Endothelial cell of umbilical vein (primary cell): Measurements from ENCODE around the gene NFKB2. TPM values are rescaled to one million over a fixed set of nuclear protein-coding genes. Genes with fewer than 3 reads are reported as not detected.

Experiments
- BruUV-seq: library from RNA; stranded (reverse); fragments of 400-500 nt; replicated peaks from 2 replicates; lab custom pipeline; 2021; lab: Mats Ljungman, UMichigan
- CTCF ChIA-PET: fragments of 300-600, 350-600 bp; sonication (Branson Sonifier 250); formaldehyde crosslinking; loops from one replicate; lab custom pipeline; 2021; ENCODE audit warnings: antibody characterized with exemption, inconsistent platforms; lab: Charles Lee
- POLR2A ChIA-PET: fragments of 300-600, 350-600 bp; sonication (Branson Sonifier 250); formaldehyde crosslinking; loops from one replicate; lab custom pipeline; 2021; ENCODE audit warnings: antibody characterized with exemption, inconsistent platforms; lab: Charles Lee
- DNase-seq: peaks from one replicate; pipeline ENCODE4 v3.0.0-alpha.2; 2011; ENCODE audit warnings: low read depth, low spot score
- FAIRE-seq: peaks from 2 replicates; lab custom pipeline; 2011; peaks lifted over from hg19 to GRCh38; lab: Jason Lieb, UNC
- H2AFZ ChIP-seq: 2 replicates; pipeline ENCODE4 v1.6.0; 2012; ENCODE audit warnings: low read depth, low read length, control low read depth, inconsistent platforms
- H3K27ac ChIP-seq: 2 replicates; pipeline ENCODE4 v1.5.1; 2011; ENCODE audit warnings: low read depth, mild to moderate bottlenecking, control low read depth, low read length, moderate library complexity; ENCODE audit not compliant: insufficient read depth
- H3K27me3 ChIP-seq, 2 experiments: 2 replicates each; pipeline versions ENCODE4 v1.6.0 to v1.6.1; 2011; ENCODE audit warnings: low read length in 2 of 2, mixed read lengths in 1 of 2; ENCODE audit not compliant: control insufficient read depth in 2 of 2, insufficient read depth in 2 of 2
- H3K36me3 ChIP-seq, 2 experiments: 2 replicates in 1 of 2; 3 replicates in 1 of 2; pipeline ENCODE4 v1.5.1; 2011; ENCODE audit warnings: low read length in 2 of 2, mild to moderate bottlenecking in 1 of 2, moderate library complexity in 1 of 2; ENCODE audit not compliant: control insufficient read depth in 2 of 2, insufficient read depth in 2 of 2; ENCODE audit errors: extremely low read depth in 1 of 2
- H3K4me1 ChIP-seq: 3 replicates; pipeline ENCODE4 v1.5.1; 2011; ENCODE audit warnings: mild to moderate bottlenecking, low read length; ENCODE audit not compliant: control insufficient read depth, insufficient read depth; ENCODE audit errors: extremely low read depth
- H3K4me2 ChIP-seq: 2 replicates; pipeline ENCODE4 v1.6.1; 2011; ENCODE audit warnings: low read length, control low read depth, mixed read lengths; ENCODE audit not compliant: insufficient read depth
- H3K4me3 ChIP-seq, 3 experiments: fragments of 200-600 bp in 1 of 3; sonication (generic), shearing (Covaris generic) in 1 of 3; replicated peaks in 1 of 3; 2 replicates each; pipeline ENCODE4 v1.5.1; 2011 to 2016; ENCODE audit warnings: control low read depth in 3 of 3, low read length in 3 of 3, mild to moderate bottlenecking in 2 of 3, inconsistent platforms in 1 of 3, low read depth in 1 of 3, moderate library complexity in 1 of 3; ENCODE audit not compliant: insufficient read depth in 1 of 3
- H3K79me2 ChIP-seq: 2 replicates; pipeline ENCODE4 v1.6.0; 2012; ENCODE audit warnings: low read length, inconsistent platforms; ENCODE audit not compliant: control insufficient read depth, insufficient read depth
- H3K9ac ChIP-seq: replicated peaks from 2 replicates; pipeline ENCODE3; 2011; ENCODE audit warnings: low read length, control low read depth; ENCODE audit not compliant: insufficient read depth; ENCODE audit errors: extremely low read depth
- H3K9me1 ChIP-seq: replicated peaks from 3 replicates; pipeline ENCODE4 v1.6.0; 2011; ENCODE audit warnings: mild to moderate bottlenecking, low read length; ENCODE audit not compliant: control insufficient read depth, insufficient read depth; ENCODE audit errors: extremely low read depth
- H3K9me3 ChIP-seq: replicated peaks from 2 replicates; pipeline ENCODE4 v1.5.1; 2012; ENCODE audit warnings: low read length, inconsistent platforms; ENCODE audit not compliant: control insufficient read depth, insufficient read depth
- H4K20me1 ChIP-seq: replicated peaks from 2 replicates; pipeline ENCODE3; 2011; ENCODE audit warnings: mild to moderate bottlenecking, low read length; ENCODE audit not compliant: control insufficient read depth, insufficient read depth; ENCODE audit errors: extremely low read depth
- EZH2 ChIP-seq: IDR thresholded peaks from 2 replicates; pipeline ENCODE4 v1.6.1; 2012; ENCODE audit warnings: borderline replicate concordance, low read depth, mild to moderate bottlenecking, moderate library complexity, low read length, inconsistent platforms; ENCODE audit not compliant: severe bottlenecking
- FOS ChIP-seq: IDR thresholded peaks from 2 replicates; pipeline ENCODE4 v1.6.1; 2011; ENCODE audit warnings: mild to moderate bottlenecking, low read length, moderate library complexity, borderline replicate concordance; ENCODE audit not compliant: insufficient read depth
- GATA2 ChIP-seq: IDR thresholded peaks from 2 replicates; pipeline ENCODE4 v1.7.0; 2011; ENCODE audit warnings: low read depth, mild to moderate bottlenecking, moderate library complexity, mixed read lengths, low read length; ENCODE audit not compliant: insufficient read length, insufficient read depth
- JUN ChIP-seq: IDR thresholded peaks from 2 replicates; pipeline ENCODE4 v1.6.1; 2011; ENCODE audit warnings: borderline replicate concordance, low read depth; ENCODE audit not compliant: insufficient read length, insufficient read depth
- MYC ChIP-seq: IDR thresholded peaks from one replicate; pipeline ENCODE4 v1.6.1; 2011; ENCODE audit warnings: mild to moderate bottlenecking, low read depth, low read length
- POLR2A ChIP-seq: IDR thresholded peaks from 2 replicates; pipeline ENCODE4 v1.6.1; 2012; ENCODE audit warnings: low read depth, mild to moderate bottlenecking, control low read depth, low read length
- POLR2AphosphoS5 ChIP-seq: IDR thresholded peaks from 2 replicates; pipeline ENCODE4 v1.6.1; 2012; ENCODE audit warnings: low read depth, mild to moderate bottlenecking, control low read depth, low read length, moderate library complexity; ENCODE audit not compliant: insufficient read depth
- dilution Hi-C: fragments of 300-500 bp; cut with MboI; formaldehyde crosslinking; loops from one replicate; pipeline ENCODE4 v1.15.0; 2019; ENCODE audit warnings: low sequenced_read_pairs; ENCODE audit not compliant: extremely low pct_ligation_motif_present
- intact Hi-C: fragments of 100-400 bp; cut with micrococcal nuclease; formaldehyde crosslinking; loops from one replicate; pipeline ENCODE4 v1.10.0; 2022
- polyA plus RNA-seq, 4 experiments: library from polyadenylated mRNA; depleted of rRNA in 3 of 4; stranded (reverse) in 3 of 4; unstranded in 1 of 4; fragments of >200 nt; gene quantifications; 2 replicates each; pipeline versions ENCODE4 v1.2.1 to v1.2.3, GENCODE V29; 2011 to 2012; ENCODE audit warnings: missing spikeins in 1 of 4
- total RNA-seq: library from RNA; stranded (reverse); gene quantifications from 2 replicates; pipeline ENCODE4 v1.2.3, GENCODE V29; 2021
- TF ChIP-seq, protein P1 (sequence below): IDR thresholded peaks from 2 replicates; pipeline ENCODE4 v1.6.1; 2011; ENCODE audit not compliant: insufficient read depth, insufficient read length
- TF ChIP-seq, protein P2 (sequence below), 2 donors: IDR thresholded peaks; 1 replicate in 1 of 2; 2 replicates in 1 of 2; pipeline ENCODE4 v1.5.1; 2011; ENCODE audit warnings: low read length in 2 of 2, mild to moderate bottlenecking in 2 of 2, moderate library complexity in 2 of 2, control low read depth in 1 of 2, inconsistent platforms in 1 of 2, low read depth in 1 of 2; ENCODE audit not compliant: insufficient read depth in 1 of 2; ENCODE audit errors: extremely low read depth in 1 of 2

NFKB2 gene
- total and polyA plus RNA-seq, 2 donors (not counting 3 experiments of a cell fraction or from before 2014, with no cell fraction given), result 21.0 to 25.6 TPM

DNA sequence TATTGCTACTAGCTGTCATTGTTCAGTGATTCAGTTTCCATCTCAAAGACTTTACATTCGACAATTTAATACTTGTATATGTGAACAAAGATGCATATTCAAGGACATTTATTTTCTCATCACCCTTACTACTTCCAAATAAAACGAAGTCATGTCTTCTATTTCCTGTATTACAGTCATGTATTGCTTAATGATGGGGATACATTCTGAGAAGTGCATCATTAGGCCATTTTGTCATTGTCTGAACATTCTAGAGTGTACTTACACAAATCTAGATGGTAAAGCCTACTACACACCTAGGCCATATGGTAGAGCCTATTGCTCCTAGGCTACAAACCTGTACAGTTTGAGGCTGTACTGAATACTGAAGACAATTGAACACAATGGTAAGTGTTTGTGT, 49.3 kb downstream of the NFKB2 start:
- no peaks in the 10 kb centered on the region for H3K4me1 ChIP-seq
- H3K9me1 ChIP-seq, result no peaks in the 10 kb centered on the region
- DNase-seq (no peak), FAIRE-seq (no peak)
- peaks cover 2% of the 10 kb centered on the region in 2 experiments for H3K27me3 ChIP-seq
- no peaks in the 10 kb centered on the region for H3K79me2 ChIP-seq
- H3K27ac ChIP-seq, result no peak overlapping the region
- intact Hi-C loops (no loop called here), dilution Hi-C loops (no loop called here)
- ChIA-PET CTCF (interaction anchor here (0.7 kb wide), 1 partner anchor 22 kb away, joined by 3 read pairs; no protein-coding TSS in a partner anchor), POLR2A (no interaction called here)
- no peak for TF ChIP-seq EZH2
- no peak for TF ChIP-seq JUN
- TF ChIP-seq, protein P1, sequence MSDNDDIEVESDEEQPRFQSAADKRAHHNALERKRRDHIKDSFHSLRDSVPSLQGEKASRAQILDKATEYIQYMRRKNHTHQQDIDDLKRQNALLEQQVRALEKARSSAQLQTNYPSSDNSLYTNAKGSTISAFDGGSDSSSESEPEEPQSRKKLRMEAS, result no peak
- TF ChIP-seq MYC, result no peak
- no peak for TF ChIP-seq GATA2
- TF ChIP-seq, protein P2, sequence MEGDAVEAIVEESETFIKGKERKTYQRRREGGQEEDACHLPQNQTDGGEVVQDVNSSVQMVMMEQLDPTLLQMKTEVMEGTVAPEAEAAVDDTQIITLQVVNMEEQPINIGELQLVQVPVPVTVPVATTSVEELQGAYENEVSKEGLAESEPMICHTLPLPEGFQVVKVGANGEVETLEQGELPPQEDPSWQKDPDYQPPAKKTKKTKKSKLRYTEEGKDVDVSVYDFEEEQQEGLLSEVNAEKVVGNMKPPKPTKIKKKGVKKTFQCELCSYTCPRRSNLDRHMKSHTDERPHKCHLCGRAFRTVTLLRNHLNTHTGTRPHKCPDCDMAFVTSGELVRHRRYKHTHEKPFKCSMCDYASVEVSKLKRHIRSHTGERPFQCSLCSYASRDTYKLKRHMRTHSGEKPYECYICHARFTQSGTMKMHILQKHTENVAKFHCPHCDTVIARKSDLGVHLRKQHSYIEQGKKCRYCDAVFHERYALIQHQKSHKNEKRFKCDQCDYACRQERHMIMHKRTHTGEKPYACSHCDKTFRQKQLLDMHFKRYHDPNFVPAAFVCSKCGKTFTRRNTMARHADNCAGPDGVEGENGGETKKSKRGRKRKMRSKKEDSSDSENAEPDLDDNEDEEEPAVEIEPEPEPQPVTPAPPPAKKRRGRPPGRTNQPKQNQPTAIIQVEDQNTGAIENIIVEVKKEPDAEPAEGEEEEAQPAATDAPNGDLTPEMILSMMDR (IDR thresholded peaks at IDR 0.05; ENCODE audit: extremely low read depth in 1 of 2, insufficient read depth in 1 of 2, low read depth in 1 of 2, low read length in 2 of 2), result no peak
- TF ChIP-seq POLR2A, result no peak
- TF ChIP-seq FOS, result no peak
- TF ChIP-seq POLR2AphosphoS5, result no peak
- no peaks in the 10 kb centered on the region for H3K36me3 ChIP-seq
- BruUV-seq, result no TSS peak
- H3K4me2 ChIP-seq, result no peak overlapping the region
- H3K9ac ChIP-seq, result no peak overlapping the region
- H2AFZ ChIP-seq, result no peak overlapping the region
- H3K4me3 ChIP-seq, result no peak overlapping the region
- no peaks in the 10 kb centered on the region for H3K9me3 ChIP-seq
- no peaks in the 10 kb centered on the region for H4K20me1 ChIP-seq
